ENCODE data around the gene TTC23L.

The TTC23L gene

DNA sequence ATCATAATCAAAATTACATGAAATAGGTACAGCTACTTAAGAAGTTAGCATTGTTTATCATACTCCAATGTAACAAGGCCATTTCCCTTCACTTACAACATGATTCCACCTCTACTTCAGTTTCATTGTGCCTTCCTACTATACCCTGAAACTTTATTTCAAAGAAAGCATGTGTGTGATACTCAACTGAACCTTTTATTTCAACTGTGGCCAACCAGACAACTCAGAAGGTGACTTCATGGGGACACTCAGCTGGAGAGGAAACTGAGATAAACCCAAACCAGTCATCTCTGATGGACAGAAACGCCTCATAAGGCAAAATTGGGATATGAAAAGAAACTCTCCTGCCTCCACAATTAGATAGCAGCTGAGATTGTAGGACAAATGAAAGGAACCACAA, 5.9 kb upstream of the TTC23L start:
- no peak for DNase-seq (ENCODE audit: low read depth in 4 of 4, low spot score in 1 of 4)

DNA sequence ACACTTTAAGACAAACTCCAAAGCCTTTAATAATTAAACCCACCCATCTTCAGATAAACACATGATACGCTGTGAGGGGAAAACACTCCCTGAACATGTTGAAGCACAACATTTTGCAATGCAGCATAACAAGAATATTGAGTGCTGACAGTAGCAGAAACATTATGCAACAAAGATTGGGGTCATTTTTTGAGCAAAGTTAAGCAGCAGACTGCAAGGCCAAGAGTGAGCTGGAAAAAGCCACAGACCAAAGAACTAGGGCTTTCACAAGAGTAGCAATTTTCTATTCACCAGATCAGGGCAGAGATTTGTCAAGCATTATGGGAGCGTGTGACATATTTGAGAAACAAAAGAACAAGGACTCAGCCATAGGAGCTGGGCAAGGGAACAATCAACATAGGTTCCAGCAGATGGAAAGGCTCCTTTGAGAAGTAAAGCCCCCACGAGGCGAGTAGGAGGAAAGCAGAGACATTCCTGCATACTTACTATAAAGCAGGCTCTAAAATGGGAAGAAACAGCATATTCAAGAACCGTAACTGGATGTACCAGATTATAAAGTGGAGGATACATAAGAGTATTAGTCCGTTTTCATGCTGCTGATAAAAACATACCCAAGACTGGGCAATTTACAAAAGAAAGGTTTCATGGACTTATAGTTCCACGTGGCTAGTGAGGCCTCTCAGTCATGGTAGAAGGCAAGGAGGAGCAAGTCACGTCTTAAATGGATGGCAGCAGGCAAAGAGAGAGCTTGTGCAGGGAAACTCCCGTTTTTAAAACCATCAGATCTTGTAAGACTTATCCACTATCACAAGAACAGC, 4.8 kb upstream of the TTC23L start:
- no peak for DNase-seq (ENCODE audit: low read depth in 4 of 4, low spot score in 1 of 4)

GRCh38 chr5:34834794-34835089, 4.2 kb upstream of the TTC23L start:
- no peak for DNase-seq (ENCODE audit: low read depth in 4 of 4, low spot score in 1 of 4)

DNA sequence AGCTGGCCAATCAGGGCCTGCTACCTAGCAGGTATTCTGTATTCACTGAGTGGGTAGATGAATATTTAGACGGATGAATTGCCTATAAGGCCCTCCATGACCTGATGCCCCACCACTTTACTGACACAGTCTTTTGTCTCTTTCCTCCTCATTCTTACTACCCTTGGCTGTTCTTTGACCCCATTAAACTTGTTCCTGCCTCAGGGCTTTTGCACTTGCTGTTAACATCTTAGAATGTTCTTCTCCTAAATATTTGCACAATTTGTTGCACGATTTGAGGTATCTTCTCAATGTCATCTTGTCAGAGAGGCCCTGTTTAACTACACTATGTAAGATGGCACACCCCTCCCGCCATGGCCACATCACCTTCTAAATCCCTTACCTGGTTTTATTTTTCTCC, 3.3 kb upstream of the TTC23L start:
- no peak for DNase-seq (ENCODE audit: low read depth in 4 of 4, low spot score in 1 of 4)

DNA sequence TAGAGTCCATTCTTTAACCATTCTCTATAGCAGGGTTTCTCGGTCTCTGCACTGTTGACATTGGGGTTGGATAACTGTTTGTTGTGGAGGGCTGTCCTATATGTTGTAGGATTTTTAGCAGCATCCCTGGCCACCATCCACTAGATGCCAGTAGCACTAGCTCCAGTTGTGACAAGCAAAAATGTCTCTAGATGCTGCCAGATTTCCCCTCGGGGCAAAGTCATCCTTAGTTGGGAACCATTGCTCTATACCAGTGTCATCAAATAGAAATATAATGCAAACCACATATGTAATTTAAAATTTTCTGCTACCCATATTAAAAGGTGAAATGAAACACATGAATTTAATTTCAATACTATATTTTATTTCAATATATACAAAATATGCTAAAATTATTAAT, 2.9 kb downstream of the TTC23L start:
- no peak for DNase-seq (ENCODE audit: low read depth in 4 of 4, low spot score in 1 of 4)

DNA sequence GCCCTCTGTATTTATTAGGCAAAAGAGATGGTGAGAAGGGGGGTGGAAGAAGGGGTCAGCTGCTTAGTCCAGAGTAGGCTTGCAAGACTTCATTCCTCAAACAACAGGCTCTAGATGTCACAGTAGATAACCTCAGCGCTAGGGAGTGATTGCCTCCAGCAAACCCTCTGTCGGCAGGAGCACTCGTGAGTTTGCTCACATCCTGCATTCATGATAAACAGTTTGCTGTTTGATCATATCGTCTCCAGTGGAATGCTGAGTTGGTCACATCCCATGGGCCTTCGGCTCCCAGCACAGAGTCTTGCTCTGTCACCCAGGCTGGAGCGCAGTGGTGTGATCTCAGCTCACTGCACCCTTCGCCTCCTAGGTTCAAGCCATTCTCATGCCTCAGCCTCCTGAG, 3.6 kb downstream of the TTC23L start:
- DNase-seq (ENCODE audit: low read depth in 4 of 4, low spot score in 1 of 4): no peak

DNA sequence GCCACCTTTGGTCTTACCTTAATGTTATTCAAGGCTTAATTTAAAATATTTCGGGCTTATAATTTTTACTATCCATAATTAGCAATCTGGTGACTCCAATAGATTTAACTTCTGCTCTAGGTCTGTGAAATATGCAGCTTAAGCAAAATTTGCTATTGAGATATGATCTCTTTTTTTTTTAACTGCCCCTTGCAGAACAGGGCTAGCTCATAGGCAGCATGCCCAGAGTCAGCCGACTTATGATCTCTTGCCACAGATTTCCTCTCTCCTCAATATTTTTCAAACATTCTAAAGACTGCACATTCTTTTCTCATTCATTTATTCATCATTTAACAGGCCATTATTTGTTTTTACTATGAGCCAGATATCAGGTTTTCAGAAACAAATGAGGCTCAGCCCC, 4.5 kb downstream of the TTC23L start:
- no peak for DNase-seq (ENCODE audit: low read depth in 4 of 4, low spot score in 1 of 4)

DNA sequence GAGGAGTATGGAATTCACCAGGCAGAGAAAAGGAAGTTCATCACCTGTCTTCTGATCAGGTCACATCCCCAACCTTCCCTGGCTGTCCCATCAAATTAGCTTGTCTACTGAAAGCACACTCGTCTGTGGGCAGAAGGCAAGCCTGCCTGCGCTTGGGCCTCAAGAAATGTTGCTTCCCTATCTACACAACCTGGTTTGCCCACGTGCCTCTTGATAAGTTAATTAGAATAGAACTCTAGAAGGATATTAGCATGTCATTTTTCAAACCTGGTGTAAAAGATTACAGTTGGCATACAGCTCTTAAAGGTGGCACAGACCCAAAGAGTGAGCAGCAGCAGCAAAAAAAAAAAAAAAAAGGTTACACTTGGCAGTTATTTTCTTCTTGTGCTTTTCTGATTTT, 5.1 kb downstream of the TTC23L start:
- no peak for DNase-seq (ENCODE audit: low read depth in 4 of 4, low spot score in 1 of 4)

DNA sequence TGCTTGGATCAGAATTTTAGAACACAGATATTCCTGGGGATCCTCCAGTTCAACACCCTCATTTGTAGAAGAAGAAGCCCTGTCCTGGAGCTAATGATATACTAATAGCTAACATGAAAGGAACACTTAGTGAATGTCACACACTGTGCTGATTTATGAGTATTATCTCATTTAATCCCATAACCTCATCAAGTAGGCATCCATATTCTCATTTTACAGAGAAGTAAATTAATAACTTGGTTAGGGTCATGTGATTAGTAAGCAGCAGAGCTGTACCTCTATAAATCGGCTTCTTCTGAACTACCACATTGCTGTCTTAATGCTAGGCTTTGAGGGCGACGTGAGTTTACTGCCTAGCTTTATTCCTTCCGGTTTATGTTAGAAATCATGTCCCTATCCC, 6.0 kb downstream of the TTC23L start:
- no peak for DNase-seq (ENCODE audit: low read depth in 4 of 4, low spot score in 1 of 4)

- DNase-seq (ENCODE audit: low read depth in 4 of 4, low spot score in 1 of 4): no peak
These were observed 8.1 kb downstream of the TTC23L start for GRCh38 chr5:34847056-34847455.

DNA sequence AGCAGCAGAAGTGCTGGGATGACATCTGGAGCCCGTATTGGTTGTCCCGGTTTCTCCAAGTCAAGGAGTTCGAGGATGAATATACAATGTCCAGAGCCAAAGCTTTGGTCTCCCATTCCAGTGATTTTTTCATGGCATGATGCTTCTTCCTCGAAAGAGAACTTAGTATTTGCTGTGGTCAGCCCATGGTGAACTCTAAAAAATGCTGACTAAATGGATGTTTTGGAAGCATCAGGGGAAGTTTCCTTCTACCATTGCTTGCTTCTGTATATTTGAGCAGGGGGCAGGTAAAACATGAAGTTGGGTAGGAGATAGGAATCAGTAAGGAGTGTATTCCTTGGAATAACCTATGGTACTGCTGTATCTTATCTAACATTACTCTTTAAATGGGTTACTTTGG, 8.6 kb downstream of the TTC23L start:
- no peak for DNase-seq (ENCODE audit: low read depth in 4 of 4, low spot score in 1 of 4)

- no peak for DNase-seq (ENCODE audit: low read depth in 4 of 4, low spot score in 1 of 4)
These were observed 9.3 kb downstream of the TTC23L start for GRCh38 chr5:34848230-34848629.

DNA sequence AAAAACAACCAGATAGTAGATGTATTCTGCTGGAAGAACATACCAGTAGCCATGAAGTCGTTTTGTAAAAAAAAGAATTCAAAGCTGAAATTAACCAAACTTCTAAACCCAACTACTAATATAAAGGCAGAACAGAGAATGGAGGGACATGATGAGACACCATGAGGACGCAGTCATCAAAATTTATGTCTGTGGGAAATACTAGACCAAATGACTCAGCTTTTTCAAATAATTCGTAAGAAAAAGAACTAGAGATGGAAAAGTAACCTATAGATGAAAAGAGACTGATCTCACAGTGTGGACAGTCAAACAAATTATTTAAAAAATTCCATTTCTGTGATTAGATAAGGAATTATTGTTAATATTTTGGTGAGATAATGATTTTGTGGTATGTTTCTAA, 10.3 kb downstream of the TTC23L start:
- DNase-seq (ENCODE audit: low read depth in 4 of 4, low spot score in 1 of 4): no peak

- DNase-seq (ENCODE audit: low read depth in 4 of 4, low spot score in 1 of 4): no peak
These were observed 15.7 kb downstream of the TTC23L start for GRCh38 chr5:34854459-34855174.

- no peak for DNase-seq (ENCODE audit: low read depth in 4 of 4, low spot score in 1 of 4)
These were observed 18.2 kb downstream of the TTC23L start for GRCh38 chr5:34857161-34857560.

GRCh38 chr5:34857894-34858293, 18.9 kb downstream of the TTC23L start:
- DNase-seq (ENCODE audit: low read depth in 4 of 4, low spot score in 1 of 4): no peak

GRCh38 chr5:34858790-34859189, 19.8 kb downstream of the TTC23L start:
- no peak for DNase-seq (ENCODE audit: low read depth in 4 of 4, low spot score in 1 of 4)

DNA sequence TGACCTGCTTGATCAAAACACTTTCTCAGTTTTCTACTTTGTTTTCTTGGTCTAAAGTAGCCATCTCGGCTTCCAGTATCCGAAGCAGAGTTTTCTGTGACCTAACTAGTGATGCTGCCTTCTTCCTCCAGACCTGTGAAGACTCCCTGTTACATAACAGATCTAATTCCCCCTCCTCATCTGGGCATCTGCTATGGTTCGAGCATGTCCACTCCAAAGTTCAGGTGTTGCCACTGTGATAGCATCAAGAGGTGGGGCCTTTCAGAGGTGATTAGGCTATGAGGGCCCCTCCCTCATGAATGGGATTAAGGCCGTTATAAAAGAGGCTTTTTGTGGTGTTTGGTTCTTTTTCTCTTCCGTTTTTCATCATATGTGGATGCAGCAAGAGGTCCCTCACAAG, 20.3 kb downstream of the TTC23L start:
- no peak for DNase-seq (ENCODE audit: low read depth in 4 of 4, low spot score in 1 of 4)

DNA sequence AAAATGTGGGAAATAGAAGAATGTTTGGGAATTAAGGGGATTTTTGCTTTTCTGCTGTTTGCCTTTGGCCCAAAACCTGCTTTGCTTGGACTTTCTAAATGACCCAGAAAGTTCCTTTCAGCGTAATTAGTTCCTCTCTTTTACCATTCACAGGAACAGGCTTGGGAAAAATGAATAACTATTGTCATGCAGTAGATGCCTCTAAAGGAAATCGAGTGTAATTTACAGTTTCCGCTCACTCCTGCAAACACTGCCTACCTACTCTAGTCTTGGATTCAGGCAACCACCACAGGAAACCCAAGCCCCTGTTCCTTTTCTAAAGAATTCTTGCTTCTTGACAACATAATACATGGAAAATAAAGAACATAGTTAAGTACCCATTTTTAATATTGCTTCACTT, 25.0 kb downstream of the TTC23L start:
- DNase-seq (ENCODE audit: low read depth in 4 of 4, low spot score in 1 of 4): no peak

GRCh38 chr5:34865091-34865490, 26.1 kb downstream of the TTC23L start:
- DNase-seq (ENCODE audit: low read depth in 4 of 4, low spot score in 1 of 4): no peak

GRCh38 chr5:34866989-34867471, 28.1 kb downstream of the TTC23L start:
- no peak for DNase-seq (ENCODE audit: low read depth in 4 of 4, low spot score in 1 of 4)

GRCh38 chr5:34867660-34868059, 28.7 kb downstream of the TTC23L start:
- no peak for DNase-seq (ENCODE audit: low read depth in 4 of 4, low spot score in 1 of 4)

- DNase-seq (ENCODE audit: low read depth in 4 of 4, low spot score in 1 of 4): no peak
These were observed 29.8 kb downstream of the TTC23L start for GRCh38 chr5:34868791-34869190.
